MCF 10A (cell line): Measurements from ENCODE around the gene LDB2. TPM values are rescaled to one million over a fixed set of nuclear protein-coding genes. Genes with fewer than 3 reads are reported as not detected.

Experiments
- BruUV-seq: library from RNA; stranded (reverse); fragments of 400-500 nt; replicated peaks from 2 replicates; lab custom pipeline; 2021; lab: Mats Ljungman, UMichigan
- CTCF ChIA-PET: fragments of 300-600 bp; sonication (Branson Sonifier 250); formaldehyde crosslinking; extraction: SDS; loops from one replicate; lab custom pipeline; 2021; ENCODE audit warnings: antibody characterized with exemption, inconsistent platforms; lab: Yijun Ruan, JAX
- POLR2A ChIA-PET: fragments of 300-600, 350-650 bp; sonication (Branson Sonifier 250); formaldehyde crosslinking; extraction: SDS; loops from one replicate; lab custom pipeline; 2020; ENCODE audit warnings: antibody characterized with exemption, inconsistent platforms; lab: Yijun Ruan, JAX
- DNase-seq: peaks from one replicate; pipeline ENCODE4 v3.0.0-alpha.2; 2018; ENCODE audit not compliant: unreplicated experiment
- H3K27ac Mint-ChIP-seq: one replicate; pipeline ENCODE4 v1.8.0; 2022; ENCODE audit warnings: mild to moderate bottlenecking, low read depth, mixed read lengths; ENCODE audit not compliant: unreplicated experiment
- H3K27me3 Mint-ChIP-seq: one replicate; pipeline ENCODE4 v1.8.0; 2022; ENCODE audit warnings: mixed read lengths; ENCODE audit not compliant: insufficient read depth, unreplicated experiment
- H3K36me3 Mint-ChIP-seq: one replicate; pipeline ENCODE4 v1.8.0; 2022; ENCODE audit warnings: mild to moderate bottlenecking, moderate library complexity, mixed read lengths; ENCODE audit not compliant: insufficient read depth, unreplicated experiment
- H3K4me1 Mint-ChIP-seq: one replicate; pipeline ENCODE4 v1.8.0; 2022; ENCODE audit warnings: mixed read lengths; ENCODE audit not compliant: insufficient read depth, unreplicated experiment
- H3K4me3 Mint-ChIP-seq: one replicate; pipeline ENCODE4 v1.8.0; 2022; ENCODE audit warnings: mild to moderate bottlenecking, moderate library complexity, mixed read lengths; ENCODE audit not compliant: unreplicated experiment
- H3K9me3 Mint-ChIP-seq: one replicate; pipeline ENCODE4 v1.8.0; 2022; ENCODE audit warnings: mixed read lengths; ENCODE audit not compliant: unreplicated experiment
- CTCF ChIP-seq: fragments of 200-600 bp; IDR thresholded peaks from one replicate; pipeline ENCODE4 v1.8.0; 2022; ENCODE audit warnings: antibody characterized with exemption, mild to moderate bottlenecking; ENCODE audit not compliant: unreplicated experiment
- intact Hi-C: fragments of 100-400 bp; cut with micrococcal nuclease; formaldehyde crosslinking; loops from 2 replicates; pipeline ENCODE4 v1.14.1; 2022
- total RNA-seq: library from RNA; stranded (reverse); gene quantifications from 2 replicates; pipeline ENCODE4 v1.2.3, GENCODE V29; 2022

The LDB2 gene
- total RNA-seq, 1 experiment from 2014 or later: not detected

- H3K36me3 Mint-ChIP-seq: no peaks in the 10 kb centered on the region
- no TSS peak for BruUV-seq
- H3K27ac Mint-ChIP-seq: no peak overlapping the region
- no peaks in the 10 kb centered on the region for H3K27me3 Mint-ChIP-seq
- H3K4me3 Mint-ChIP-seq: no peak overlapping the region
- ChIA-PET POLR2A (no interaction called here), CTCF (interaction anchor here (0.8 to 1.0 kb wide), 2 partner anchors 16 to 30 kb away, joined by 3 to 5 read pairs; no protein-coding TSS in a partner anchor)
- peak; percentile 82 for DNase-seq
- no peaks in the 10 kb centered on the region for H3K9me3 Mint-ChIP-seq
- intact Hi-C loops: no loop called here
- peaks cover 7% of the 10 kb centered on the region for H3K4me1 Mint-ChIP-seq
- TF ChIP-seq CTCF: no peak
These were observed 401.9 kb downstream of the LDB2 start for GRCh38 chr4:16496501-16496900.

DNA sequence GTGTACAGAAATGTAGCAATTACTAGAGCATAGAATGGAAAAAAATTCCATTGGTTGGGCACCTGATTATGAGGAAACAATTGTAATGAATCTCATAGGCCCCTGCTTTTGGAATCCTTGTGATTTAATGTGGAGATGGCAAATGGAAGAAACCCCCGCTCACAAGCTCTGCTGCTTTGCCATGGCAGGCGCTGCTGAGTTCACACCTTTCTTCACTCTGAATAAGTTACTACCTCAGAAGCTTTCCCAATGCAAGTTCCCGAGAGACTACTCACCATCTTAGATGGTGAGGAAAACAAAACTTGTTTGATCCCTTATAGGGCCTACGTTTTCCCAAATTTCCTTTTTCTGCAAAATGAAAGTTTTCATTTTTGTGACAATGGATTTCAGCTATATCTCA is 405.6 kb downstream of the LDB2 start:
- BruUV-seq: no TSS peak
- intact Hi-C loops: no loop called here
- peaks cover 7% of the 10 kb centered on the region for H3K4me1 Mint-ChIP-seq

GRCh38 chr4:16489226-16489625 is 409.2 kb downstream of the LDB2 start:
- no peaks in the 10 kb centered on the region for H3K36me3 Mint-ChIP-seq
- no peaks in the 10 kb centered on the region for H3K4me1 Mint-ChIP-seq
- TF ChIP-seq CTCF: no peak
- H3K27me3 Mint-ChIP-seq: no peaks in the 10 kb centered on the region
- BruUV-seq: no TSS peak
- intact Hi-C loops: no loop called here
- no peak overlapping the region for H3K4me3 Mint-ChIP-seq
- POLR2A ChIA-PET: interaction anchor here (1.5 kb wide), 1 partner anchor 8 kb away, joined by 6 read pairs; no protein-coding TSS in a partner anchor
- CTCF ChIA-PET: no interaction called here
- no peak for DNase-seq
- H3K9me3 Mint-ChIP-seq: no peaks in the 10 kb centered on the region
- no peak overlapping the region for H3K27ac Mint-ChIP-seq

More for the DNA sequence above, 405.6 kb downstream of the LDB2 start:
- H3K36me3 Mint-ChIP-seq: no peaks in the 10 kb centered on the region
- no peak overlapping the region for H3K4me3 Mint-ChIP-seq
- POLR2A ChIA-PET: no interaction called here
- CTCF ChIA-PET: interaction anchor here (0.6 to 0.9 kb wide), 5 partner anchors 15 to 903 kb away, joined by 3 to 6 read pairs (median 3); no protein-coding TSS in a partner anchor
- no peak overlapping the region for H3K27ac Mint-ChIP-seq
- H3K27me3 Mint-ChIP-seq: no peaks in the 10 kb centered on the region
- TF ChIP-seq CTCF: no peak
- DNase-seq: no peak
- no peaks in the 10 kb centered on the region for H3K9me3 Mint-ChIP-seq

DNA sequence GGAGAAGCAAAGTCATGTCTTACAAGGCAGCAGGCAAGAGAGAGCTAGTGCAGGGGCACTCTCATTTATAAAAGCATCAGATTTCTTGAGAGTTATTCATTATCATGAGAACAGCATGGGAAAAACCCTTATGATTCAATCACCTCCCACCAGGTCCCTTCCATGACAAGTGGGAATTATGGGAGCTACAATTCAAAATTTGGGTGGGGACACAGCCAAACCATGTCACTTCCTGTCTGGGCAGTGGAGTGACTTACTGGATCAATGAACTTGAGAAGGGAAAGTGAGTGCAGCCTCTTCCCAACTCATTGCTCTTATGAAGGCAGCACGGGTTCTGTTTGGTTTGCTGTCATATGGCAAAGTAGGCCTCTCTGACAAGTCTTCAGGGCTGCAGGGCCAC is 410.4 kb downstream of the LDB2 start:
- Mint-ChIP-seq H3K4me3 (no peak overlapping the region), H3K4me1 (no peaks in the 10 kb centered on the region), H3K27ac (no peak overlapping the region), H3K36me3 (no peaks in the 10 kb centered on the region), H3K9me3 (no peaks in the 10 kb centered on the region), H3K27me3 (no peaks in the 10 kb centered on the region)
- BruUV-seq: no TSS peak
- CTCF ChIA-PET: no interaction called here
- no peak for TF ChIP-seq CTCF
- intact Hi-C loops: no loop called here
- no peak for DNase-seq
- POLR2A ChIA-PET: no interaction called here
